Keratinocyte (primary cell): ENCODE results near the gene TRABD2B. TPM values are rescaled to one million over a fixed set of nuclear protein-coding genes. Genes with fewer than 3 reads are reported as not detected.

Experiments used
- DNase-seq: peaks from one replicate; pipeline ENCODE4 v3.0.0-alpha.2; 2011; ENCODE audit warnings: low read depth, missing footprints, low spot score
- FAIRE-seq: peaks from 2 replicates; lab custom pipeline; 2011; peaks lifted over from hg19 to GRCh38; lab: Jason Lieb, UNC
- H2AFZ ChIP-seq: 2 replicates; pipeline ENCODE4 v1.6.0; 2012; ENCODE audit warnings: low read length, control low read depth, inconsistent platforms; ENCODE audit not compliant: control insufficient read depth
- H3K27ac ChIP-seq: 2 replicates; pipeline ENCODE4 v1.5.1; 2011; ENCODE audit warnings: low read length; ENCODE audit not compliant: control insufficient read depth, insufficient read depth
- H3K27me3 ChIP-seq: 3 replicates; pipeline ENCODE4 v1.6.0; 2011; ENCODE audit warnings: low read length; ENCODE audit not compliant: control insufficient read depth, insufficient read depth; ENCODE audit errors: extremely low read depth
- H3K36me3 ChIP-seq, 2 experiments: 2 replicates in 1 of 2; 3 replicates in 1 of 2; pipeline ENCODE4 v1.5.1; 2011; ENCODE audit warnings: low read length in 2 of 2, mild to moderate bottlenecking in 1 of 2; ENCODE audit not compliant: control insufficient read depth in 2 of 2, insufficient read depth in 2 of 2; ENCODE audit errors: extremely low read depth in 1 of 2
- H3K4me1 ChIP-seq: 3 replicates; pipeline ENCODE4 v1.5.1; 2011; ENCODE audit warnings: low read length; ENCODE audit not compliant: control insufficient read depth, insufficient read depth; ENCODE audit errors: extremely low read depth
- H3K4me2 ChIP-seq: 3 replicates; pipeline ENCODE4 v1.6.0; 2011; ENCODE audit warnings: low read depth, low read length; ENCODE audit not compliant: control insufficient read depth, insufficient read depth; ENCODE audit errors: extremely low read depth
- H3K4me3 ChIP-seq, 3 experiments: fragments of 200-600 bp in 1 of 3; sonication (generic) in 1 of 3; 2 replicates in 2 of 3; 3 replicates in 1 of 3; pipeline ENCODE4 v1.5.1; 2011 to 2016; ENCODE audit warnings: low read length in 3 of 3, mild to moderate bottlenecking in 3 of 3, control low read depth in 2 of 3, inconsistent platforms in 1 of 3, low read depth in 1 of 3, mixed read lengths in 1 of 3, mixed run types in 1 of 3, moderate library complexity in 1 of 3; ENCODE audit not compliant: control insufficient read depth in 2 of 3, insufficient read depth in 2 of 3; ENCODE audit errors: extremely low read depth in 1 of 3
- H3K79me2 ChIP-seq: 2 replicates; pipeline ENCODE4 v1.6.0; 2012; ENCODE audit warnings: low read length; ENCODE audit not compliant: control insufficient read depth, insufficient read depth
- H3K9ac ChIP-seq: 3 replicates; pipeline ENCODE4 v1.6.0; 2011; ENCODE audit warnings: low read length; ENCODE audit not compliant: control insufficient read depth, insufficient read depth; ENCODE audit errors: extremely low read depth
- H3K9me1 ChIP-seq: 3 replicates; pipeline ENCODE4 v1.6.0; 2011; ENCODE audit warnings: low read length; ENCODE audit not compliant: control insufficient read depth, insufficient read depth; ENCODE audit errors: extremely low read depth
- H3K9me3 ChIP-seq: 2 replicates; pipeline ENCODE4 v1.5.1; 2012; ENCODE audit warnings: low read depth, low read length; ENCODE audit not compliant: control insufficient read depth
- H4K20me1 ChIP-seq: 3 replicates; pipeline ENCODE4 v1.6.0; 2011; ENCODE audit warnings: low read length; ENCODE audit not compliant: control insufficient read depth, insufficient read depth; ENCODE audit errors: extremely low read depth
- CTCF ChIP-seq, 3 experiments: IDR thresholded peaks in 1 of 3; conservative IDR thresholded peaks in 1 of 3; optimal IDR thresholded peaks in 1 of 3; 2 replicates in 2 of 3; 3 replicates in 1 of 3; pipeline versions ENCODE3 to v1.5.1; 2011; ENCODE audit warnings: low read length in 3 of 3, mild to moderate bottlenecking in 3 of 3, moderate library complexity in 2 of 3, control low read depth in 1 of 3, inconsistent platforms in 1 of 3; ENCODE audit not compliant: insufficient read depth in 2 of 3; ENCODE audit errors: extremely low read depth in 1 of 3
- EZH2 ChIP-seq: IDR thresholded peaks from one replicate; pipeline ENCODE4 v1.6.1; 2012; ENCODE audit warnings: inconsistent platforms, mild to moderate bottlenecking, low read length, moderate library complexity
- dilution Hi-C: fragments of 300-500 bp; cut with MboI; formaldehyde crosslinking; loops from one replicate; pipeline ENCODE4 v1.7.0; 2020; ENCODE audit warnings: low sequenced_read_pairs; ENCODE audit not compliant: extremely low pct_ligation_motif_present
- polyA plus RNA-seq, 5 experiments: library from polyadenylated mRNA; depleted of rRNA in 3 of 5; stranded (reverse) in 3 of 5; stranded (forward) in 1 of 5; unstranded in 1 of 5; fragments of >200 nt; gene quantifications; 1 replicate in 1 of 5; 2 replicates in 3 of 5; 3 replicates in 1 of 5; pipeline versions ENCODE4 v1.2.1 to v1.2.3, GENCODE V29; 2011 to 2012; ENCODE audit warnings: missing spikeins in 2 of 5, low read depth in 1 of 5, low replicate concordance in 1 of 5

Gene TRABD2B
- polyA plus RNA-seq, 1 donor (not counting 4 experiments of a cell fraction or from before 2014, with no cell fraction given): 0.13 TPM

GRCh38 chr1:47812904-47813514, 184.2 kb downstream of the TRABD2B start:
- Histone ChIP-seq H3K36me3 (no peaks in the 10 kb centered on the region), H3K79me2 (no peaks in the 10 kb centered on the region), H3K9ac (no peak overlapping the region), H3K27ac (no peak overlapping the region), H3K4me3 (no peak overlapping the region), H3K4me2 (no peak overlapping the region), H4K20me1 (no peaks in the 10 kb centered on the region), H2AFZ (no peak overlapping the region), H3K9me1 (no peaks in the 10 kb centered on the region), H3K27me3 (peaks cover 7% of the 10 kb centered on the region), H3K4me1 (peaks cover 15% of the 10 kb centered on the region), H3K9me3 (no peaks in the 10 kb centered on the region)
- DNase-seq (no peak), FAIRE-seq (no peak)
- dilution Hi-C loops: no loop called here
- TF ChIP-seq EZH2: no peak
- no peak for TF ChIP-seq CTCF (optimal IDR thresholded peaks at IDR 0.05 in 1 of 3, IDR thresholded peaks at IDR 0.05 in 1 of 3, conservative IDR thresholded peaks at IDR 0.05 in 1 of 3; ENCODE audit: extremely low read depth in 1 of 3, insufficient read depth in 2 of 3, low read length in 3 of 3)

DNA sequence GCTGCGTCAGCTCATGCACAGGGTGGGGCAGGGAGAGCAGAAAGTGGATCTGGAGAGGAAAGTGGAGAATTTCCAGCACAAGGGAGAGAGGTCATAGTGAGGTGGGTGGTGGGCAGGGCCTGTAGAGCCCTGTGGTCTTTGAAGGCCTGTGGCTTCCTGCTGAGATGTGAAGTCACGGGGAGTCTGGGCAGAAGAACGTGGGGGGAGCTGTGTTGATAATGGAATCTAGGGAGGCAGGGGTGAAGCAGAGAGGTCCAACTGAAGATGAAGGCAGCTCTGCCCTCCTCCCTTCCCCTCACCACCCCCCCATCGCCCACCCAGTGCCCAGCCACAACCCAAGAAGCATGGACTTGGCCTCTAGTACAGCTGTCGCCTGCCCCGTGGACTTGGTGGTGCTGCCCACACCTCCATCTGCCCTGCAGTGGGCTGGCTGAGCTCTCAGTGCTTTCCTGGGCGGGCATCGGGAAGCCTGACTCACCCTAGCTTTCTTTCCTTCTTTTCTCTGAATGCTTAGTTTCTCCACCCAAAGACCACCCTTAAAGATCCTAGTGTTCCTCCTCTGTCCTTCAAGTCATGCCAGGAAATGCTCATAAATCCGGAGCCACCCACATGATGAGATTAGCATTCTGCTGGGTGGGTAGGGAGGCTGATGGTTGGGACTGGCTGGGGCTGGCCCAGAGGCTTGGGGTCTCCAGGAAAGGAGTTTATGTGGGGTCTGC, 186.1 kb downstream of the TRABD2B start:
- TF ChIP-seq EZH2: no peak
- no peak for TF ChIP-seq CTCF (optimal IDR thresholded peaks at IDR 0.05 in 1 of 3, IDR thresholded peaks at IDR 0.05 in 1 of 3, conservative IDR thresholded peaks at IDR 0.05 in 1 of 3; ENCODE audit: extremely low read depth in 1 of 3, insufficient read depth in 2 of 3, low read length in 3 of 3)
- peaks cover 15% of the 10 kb centered on the region for H3K4me1 ChIP-seq
- no peak overlapping the region for H3K4me3 ChIP-seq
- dilution Hi-C loops: no loop called here
- H3K27ac ChIP-seq: no peak overlapping the region
- H3K36me3 ChIP-seq: no peaks in the 10 kb centered on the region
- peaks cover 7% of the 10 kb centered on the region for H3K27me3 ChIP-seq
- H3K4me2 ChIP-seq: no peak overlapping the region
- no peaks in the 10 kb centered on the region for H3K9me1 ChIP-seq
- H3K9me3 ChIP-seq: no peaks in the 10 kb centered on the region
- no peak overlapping the region for H3K9ac ChIP-seq
- no peaks in the 10 kb centered on the region for H4K20me1 ChIP-seq
- no peak overlapping the region for H2AFZ ChIP-seq
- no peak for DNase-seq
- FAIRE-seq: no peak
- H3K79me2 ChIP-seq: no peaks in the 10 kb centered on the region
